Fibroblast of lung (primary cell): ENCODE data around the gene PLVAP.

Experiments used
- EZH2 ChIP-seq: IDR thresholded peaks from 2 replicates; pipeline ENCODE4 v1.5.1; 2012; ENCODE audit warnings: low read length, control low read depth, mild to moderate bottlenecking; ENCODE audit errors: missing control alignments
- TF ChIP-seq, protein P1 (sequence below), 2 donors: IDR thresholded peaks in 1 of 2; conservative IDR thresholded peaks in 1 of 2; 1 replicate in 1 of 2; 2 replicates in 1 of 2; pipeline ENCODE4 v1.5.1; 2011 to 2012; ENCODE audit warnings: low read length in 2 of 2, control low read depth in 1 of 2, inconsistent platforms in 1 of 2, low read depth in 1 of 2, mild to moderate bottlenecking in 1 of 2

DNA sequence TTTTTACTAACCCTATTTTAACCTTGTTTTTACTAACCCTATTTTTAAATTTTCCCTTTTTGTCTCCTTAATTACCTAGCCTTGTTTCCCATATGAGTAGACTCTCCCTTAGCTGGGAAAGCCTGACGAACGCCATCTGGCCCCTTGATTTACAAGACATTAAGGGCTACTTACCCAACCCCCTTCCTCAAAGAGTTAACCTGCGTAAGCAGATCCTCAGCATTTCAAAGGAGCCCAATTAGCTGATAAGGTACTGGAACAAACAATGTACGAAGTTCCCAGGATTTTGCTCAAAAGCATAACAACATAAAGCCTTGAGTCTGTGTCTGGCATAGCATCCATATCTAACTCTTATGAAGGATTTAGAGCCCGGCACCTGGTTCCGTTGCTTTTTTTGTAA, 38.0 kb upstream of the PLVAP start:
- TF ChIP-seq, protein P1, sequence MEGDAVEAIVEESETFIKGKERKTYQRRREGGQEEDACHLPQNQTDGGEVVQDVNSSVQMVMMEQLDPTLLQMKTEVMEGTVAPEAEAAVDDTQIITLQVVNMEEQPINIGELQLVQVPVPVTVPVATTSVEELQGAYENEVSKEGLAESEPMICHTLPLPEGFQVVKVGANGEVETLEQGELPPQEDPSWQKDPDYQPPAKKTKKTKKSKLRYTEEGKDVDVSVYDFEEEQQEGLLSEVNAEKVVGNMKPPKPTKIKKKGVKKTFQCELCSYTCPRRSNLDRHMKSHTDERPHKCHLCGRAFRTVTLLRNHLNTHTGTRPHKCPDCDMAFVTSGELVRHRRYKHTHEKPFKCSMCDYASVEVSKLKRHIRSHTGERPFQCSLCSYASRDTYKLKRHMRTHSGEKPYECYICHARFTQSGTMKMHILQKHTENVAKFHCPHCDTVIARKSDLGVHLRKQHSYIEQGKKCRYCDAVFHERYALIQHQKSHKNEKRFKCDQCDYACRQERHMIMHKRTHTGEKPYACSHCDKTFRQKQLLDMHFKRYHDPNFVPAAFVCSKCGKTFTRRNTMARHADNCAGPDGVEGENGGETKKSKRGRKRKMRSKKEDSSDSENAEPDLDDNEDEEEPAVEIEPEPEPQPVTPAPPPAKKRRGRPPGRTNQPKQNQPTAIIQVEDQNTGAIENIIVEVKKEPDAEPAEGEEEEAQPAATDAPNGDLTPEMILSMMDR (conservative IDR thresholded peaks at IDR 0.05 in 1 of 2, IDR thresholded peaks at IDR 0.05 in 1 of 2; ENCODE audit: low read depth in 1 of 2, low read length in 2 of 2), result no peak
- TF ChIP-seq EZH2, result no peak
